D721Med (cell line): ENCODE results near the gene RAB11FIP5.
"Not testable (repeated sequence)": the region's sequence is repeated elsewhere in the genome, so short reads cannot be mapped to it uniquely, and the experiment has no call there.

Experiments used
- DNase-seq: peaks from one replicate; pipeline ENCODE4 v3.0.0; 2011; ENCODE audit warnings: low spot score; ENCODE audit not compliant: insufficient read length
- FAIRE-seq: peaks from 2 replicates; lab custom pipeline; 2011; peaks lifted over from hg19 to GRCh38; lab: Jason Lieb, UNC
- CTCF ChIP-seq: IDR thresholded peaks from 2 replicates; pipeline ENCODE4 v1.5.1; 2012; ENCODE audit warnings: mild to moderate bottlenecking, control low read depth; ENCODE audit not compliant: insufficient read depth; ENCODE audit errors: missing control alignments

RAB11FIP5 gene

GRCh38 chr2:73101626-73102256 lies 11.0 kb downstream of the RAB11FIP5 start:
- no peak for DNase-seq
- TF ChIP-seq CTCF = no peak
- FAIRE-seq = no peak

GRCh38 chr2:73100956-73101355 lies 11.8 kb downstream of the RAB11FIP5 start:
- no peak for FAIRE-seq
- TF ChIP-seq CTCF = no peak

GRCh38 chr2:73099486-73099885 lies 13.3 kb downstream of the RAB11FIP5 start:
- no peak for FAIRE-seq
- no peak for DNase-seq
- no peak for TF ChIP-seq CTCF

More at GRCh38 chr2:73100956-73101355, 11.8 kb downstream of the RAB11FIP5 start:
- DNase-seq = no peak

DNA sequence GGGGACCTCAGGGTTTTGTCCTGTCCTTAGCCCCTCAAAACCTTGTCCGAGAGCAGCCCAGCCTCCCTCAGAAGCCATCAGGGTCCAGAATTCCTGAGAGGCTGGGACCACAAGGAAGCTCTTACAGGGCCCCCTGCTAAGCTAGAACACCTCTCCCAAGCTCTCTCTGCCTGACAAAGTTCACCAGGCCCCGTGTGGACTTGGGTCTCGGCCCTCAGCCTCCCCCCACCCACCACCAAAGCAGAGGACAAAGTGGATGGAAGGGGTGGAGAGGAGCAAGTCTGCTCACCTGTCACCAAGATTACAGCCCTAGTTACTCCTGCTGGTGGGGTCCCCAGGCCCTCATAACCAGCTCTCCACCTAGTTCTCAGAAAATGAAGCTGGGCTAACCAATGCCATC lies 16.8 kb downstream of the RAB11FIP5 start:
- DNase-seq = no peak
- no peak for FAIRE-seq
- no peak for TF ChIP-seq CTCF

DNA sequence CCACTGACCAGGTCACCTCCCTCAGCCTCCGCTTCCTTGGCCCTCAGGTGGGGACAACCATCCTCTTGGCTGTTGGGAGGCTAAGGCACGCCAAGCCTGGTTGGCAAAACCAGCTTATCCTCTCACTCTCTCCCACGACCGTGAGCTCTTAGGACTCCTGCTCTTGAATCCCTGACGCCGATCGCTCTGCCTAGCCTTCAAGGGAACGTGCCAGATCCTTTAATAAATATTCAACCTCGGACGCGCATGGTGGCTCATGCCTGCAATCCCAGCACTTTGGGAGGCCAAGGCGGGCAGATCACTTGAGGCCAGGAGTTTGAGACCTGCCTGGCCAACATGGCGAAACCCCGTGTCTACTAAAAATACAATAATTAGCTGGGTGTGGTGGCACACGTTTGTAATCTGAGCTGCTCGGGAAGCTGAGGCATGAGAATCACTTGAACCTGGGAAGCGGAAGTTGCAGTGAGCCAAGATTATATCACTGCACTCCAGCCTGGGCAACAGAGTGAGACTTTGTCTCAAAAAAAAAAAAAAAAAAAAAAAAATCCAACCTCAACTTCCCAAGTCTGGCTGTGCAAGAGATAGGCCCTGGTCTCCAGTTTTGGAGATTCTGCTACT lies 19.0 kb downstream of the RAB11FIP5 start:
- not testable (repeated sequence) for FAIRE-seq, DNase-seq

- DNase-seq (no peak), FAIRE-seq (no peak)
- no peak for TF ChIP-seq CTCF
Observed at GRCh38 chr2:73092146-73092783, 20.5 kb downstream of the RAB11FIP5 start.

- FAIRE-seq (no peak), DNase-seq (no peak)
- no peak for TF ChIP-seq CTCF
Observed at GRCh38 chr2:73091696-73092095, 21.1 kb downstream of the RAB11FIP5 start.
